ENCODE measurements around the gene PARD3.

PARD3 gene

DNA sequence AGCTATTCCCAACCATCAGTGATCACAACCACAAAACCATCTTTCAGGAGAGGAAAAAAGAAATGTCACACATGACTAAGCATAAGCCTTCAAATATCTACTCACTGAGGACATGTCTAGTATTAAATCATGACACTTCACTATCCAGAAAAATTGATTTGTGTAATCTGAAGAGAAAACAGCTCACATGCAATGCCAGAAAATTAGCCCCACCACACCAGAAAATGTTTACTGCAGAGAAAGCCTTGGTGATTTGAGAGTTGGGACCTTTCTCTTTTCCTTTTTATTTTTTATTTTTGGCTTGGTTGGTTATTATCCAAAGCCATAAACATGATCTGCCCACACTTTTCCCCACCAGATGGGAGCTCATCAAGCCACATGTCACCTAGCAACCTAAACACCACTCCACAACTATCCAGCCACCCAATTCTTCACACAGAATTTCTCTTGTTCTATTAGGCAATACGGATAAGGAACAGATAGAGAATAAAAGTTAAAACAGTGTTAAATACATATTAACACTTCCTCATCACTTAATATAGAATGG is 3.1 kb downstream of the PARD3 start:
- TF ChIP-seq, protein P1, sequence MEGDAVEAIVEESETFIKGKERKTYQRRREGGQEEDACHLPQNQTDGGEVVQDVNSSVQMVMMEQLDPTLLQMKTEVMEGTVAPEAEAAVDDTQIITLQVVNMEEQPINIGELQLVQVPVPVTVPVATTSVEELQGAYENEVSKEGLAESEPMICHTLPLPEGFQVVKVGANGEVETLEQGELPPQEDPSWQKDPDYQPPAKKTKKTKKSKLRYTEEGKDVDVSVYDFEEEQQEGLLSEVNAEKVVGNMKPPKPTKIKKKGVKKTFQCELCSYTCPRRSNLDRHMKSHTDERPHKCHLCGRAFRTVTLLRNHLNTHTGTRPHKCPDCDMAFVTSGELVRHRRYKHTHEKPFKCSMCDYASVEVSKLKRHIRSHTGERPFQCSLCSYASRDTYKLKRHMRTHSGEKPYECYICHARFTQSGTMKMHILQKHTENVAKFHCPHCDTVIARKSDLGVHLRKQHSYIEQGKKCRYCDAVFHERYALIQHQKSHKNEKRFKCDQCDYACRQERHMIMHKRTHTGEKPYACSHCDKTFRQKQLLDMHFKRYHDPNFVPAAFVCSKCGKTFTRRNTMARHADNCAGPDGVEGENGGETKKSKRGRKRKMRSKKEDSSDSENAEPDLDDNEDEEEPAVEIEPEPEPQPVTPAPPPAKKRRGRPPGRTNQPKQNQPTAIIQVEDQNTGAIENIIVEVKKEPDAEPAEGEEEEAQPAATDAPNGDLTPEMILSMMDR (IDR thresholded peaks at IDR 0.05) = no peak

DNA sequence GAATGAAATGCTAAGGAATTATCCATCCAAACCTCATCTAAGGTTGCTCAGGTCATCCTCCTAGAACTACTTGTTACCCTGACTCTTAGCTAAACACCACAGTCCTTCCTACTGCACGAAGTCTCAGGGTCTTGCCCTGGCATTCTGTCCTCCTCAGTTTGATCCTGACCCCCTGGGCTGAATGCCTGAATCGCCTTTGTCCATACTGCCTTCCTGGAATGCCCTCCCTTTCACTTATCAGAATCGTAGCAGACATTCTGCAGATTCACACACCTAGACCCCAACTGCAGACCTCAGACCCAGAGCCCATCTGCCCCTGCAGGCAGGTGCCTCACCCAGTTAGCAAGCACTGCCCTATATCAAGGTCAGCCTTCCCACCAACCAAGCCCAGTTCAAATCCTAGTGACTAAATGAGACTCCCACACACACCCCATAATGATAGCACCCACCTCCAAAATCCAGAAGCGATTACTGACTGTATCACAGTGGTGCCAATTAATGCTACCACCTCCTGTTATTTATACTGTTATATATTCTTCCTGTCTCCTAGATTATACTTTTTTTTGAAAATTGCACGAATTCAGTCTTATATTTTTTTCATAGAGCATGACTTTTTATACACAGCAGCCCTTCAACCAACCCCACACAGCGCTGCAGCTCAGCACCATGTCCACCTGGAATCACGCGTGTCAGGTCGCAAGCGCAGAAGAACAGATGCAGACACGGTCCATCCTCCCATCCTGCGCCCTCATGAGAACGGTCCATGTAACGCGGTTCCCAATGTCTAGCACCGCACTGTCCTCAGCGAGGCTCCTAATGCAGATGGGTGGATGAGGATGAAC is 3.7 kb downstream of the PARD3 start:
- TF ChIP-seq, protein P1 (IDR thresholded peaks at IDR 0.05) = no peak

DNA sequence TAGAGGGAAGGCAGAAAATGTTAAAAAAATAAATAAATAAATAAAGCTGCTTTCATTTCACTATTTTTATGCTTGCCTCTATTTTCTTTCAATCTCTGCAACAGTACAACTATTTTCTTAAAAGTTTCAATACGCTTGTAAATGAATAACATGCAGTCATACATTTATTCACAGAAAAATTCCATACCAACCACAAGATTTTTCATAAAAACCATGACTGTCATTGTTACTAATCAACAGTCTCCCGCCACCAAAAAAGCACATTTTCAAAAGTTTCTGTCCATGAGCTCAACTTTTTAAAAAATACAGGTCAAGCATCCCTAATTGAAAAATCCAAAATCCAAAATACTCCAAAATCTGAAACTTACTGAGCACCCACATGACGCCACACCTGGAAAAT is 5.3 kb downstream of the PARD3 start:
- TF ChIP-seq, protein P1 (IDR thresholded peaks at IDR 0.05) = no peak

DNA sequence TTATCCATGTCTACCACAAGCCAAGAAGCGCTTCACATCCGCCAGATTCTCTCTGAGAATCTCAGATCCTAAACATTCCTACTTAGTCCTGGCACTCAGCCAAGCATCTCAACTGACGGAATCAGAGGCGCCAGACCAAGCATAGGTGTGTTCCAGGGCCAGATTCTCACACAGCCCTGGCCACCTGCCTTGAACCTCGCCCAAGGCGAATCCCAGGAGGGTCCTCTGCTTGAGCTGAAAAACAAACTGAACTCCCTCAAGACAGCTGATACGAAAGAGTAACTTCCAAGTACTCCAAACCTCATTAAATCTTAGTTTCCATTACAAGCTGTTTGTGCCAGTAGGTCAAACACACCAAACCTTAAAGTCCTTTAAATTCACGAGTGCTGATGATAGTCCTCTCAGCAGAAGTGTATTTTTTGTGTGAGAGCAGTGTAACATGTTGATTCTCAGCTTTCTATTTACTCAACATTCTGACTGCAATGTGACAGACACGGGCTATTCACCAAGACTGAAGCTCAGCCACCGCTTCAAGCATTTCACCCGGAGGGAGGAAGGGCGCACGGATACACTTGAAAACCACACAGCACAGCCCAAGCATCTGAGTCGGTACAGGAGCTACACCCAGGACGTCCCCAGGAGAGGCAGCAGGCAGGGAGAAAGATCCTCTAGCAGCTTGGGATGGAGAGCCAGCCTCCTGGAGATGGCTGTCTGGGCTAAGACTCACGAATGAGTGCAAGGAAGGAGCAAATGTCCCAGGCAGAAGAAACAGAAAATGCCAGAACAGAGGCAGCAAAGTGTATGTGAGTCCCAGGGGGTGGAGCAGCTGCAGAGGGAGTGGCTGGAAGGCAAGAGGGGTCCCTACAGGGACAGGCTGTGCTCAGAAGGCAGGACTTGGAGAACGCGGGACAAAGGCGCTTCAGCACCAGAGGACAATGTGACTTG is 6.0 kb downstream of the PARD3 start:
- TF ChIP-seq, protein P1 (IDR thresholded peaks at IDR 0.05) = no peak

DNA sequence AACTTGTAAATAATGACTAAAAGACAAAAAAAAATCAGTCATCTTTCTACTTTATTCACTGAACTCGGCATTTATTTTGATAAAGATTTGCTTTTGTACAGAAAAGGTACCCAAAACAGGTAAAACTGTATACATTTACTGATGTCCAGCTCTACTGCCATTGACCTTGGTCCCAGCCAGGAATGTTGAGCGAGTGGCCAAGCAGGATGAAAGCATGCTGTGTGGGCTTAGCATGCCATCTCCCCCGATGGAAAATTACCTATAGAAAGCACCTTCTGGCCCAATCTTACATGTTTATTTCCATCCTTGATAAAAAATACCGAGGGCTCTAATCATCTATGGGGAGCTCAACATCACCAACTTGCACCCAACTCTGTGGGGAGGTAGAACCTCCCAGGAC is 6.8 kb downstream of the PARD3 start:
- TF ChIP-seq, protein P1 (IDR thresholded peaks at IDR 0.05) = no peak

DNA sequence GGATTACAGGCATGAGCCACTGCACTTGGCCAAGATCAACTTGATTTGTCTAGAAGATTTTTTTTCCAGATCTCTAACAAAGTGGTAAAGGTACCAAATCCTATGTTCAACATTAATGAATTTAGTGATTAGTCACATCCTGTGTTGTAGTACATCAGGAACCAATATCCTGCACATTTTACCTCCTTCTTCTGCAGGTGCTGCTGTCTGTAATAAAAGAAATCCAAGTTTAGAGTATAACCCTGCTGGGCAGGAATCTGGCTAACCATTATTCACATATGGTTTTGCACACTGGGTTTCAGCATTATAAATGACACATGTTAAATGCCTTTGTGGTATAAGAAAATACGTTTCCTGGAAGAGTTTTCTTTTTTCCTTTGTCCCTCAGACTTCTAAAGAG is 10.8 kb downstream of the PARD3 start:
- TF ChIP-seq, protein P1 (IDR thresholded peaks at IDR 0.05) = no peak

DNA sequence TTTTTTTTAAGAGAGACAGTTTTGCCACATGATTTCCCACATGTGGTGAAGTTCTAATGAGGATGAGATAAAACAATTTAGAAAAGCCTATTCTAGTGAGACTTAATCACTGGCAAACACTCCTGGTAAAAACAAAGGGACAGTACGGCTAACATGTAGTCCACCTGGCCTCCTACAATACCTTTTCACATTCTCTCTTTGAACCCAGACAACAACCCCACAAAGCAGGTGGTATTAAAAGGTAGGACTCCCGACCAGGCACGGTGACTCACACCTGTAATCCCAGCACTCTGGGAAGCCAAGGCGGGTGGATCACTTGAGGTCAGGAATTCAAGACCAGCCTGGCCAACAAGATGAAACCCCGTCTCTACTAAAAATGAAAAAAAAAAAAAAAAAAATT is 12.4 kb downstream of the PARD3 start:
- TF ChIP-seq, protein P1 (IDR thresholded peaks at IDR 0.05) = no peak

All from LNCAP (cell line).